Measurements from ENCODE around the gene AGAP1. TPM values are rescaled to one million over a fixed set of nuclear protein-coding genes. Genes with fewer than 3 reads are reported as not detected.

Gene AGAP1
- total RNA-seq, 1 experiment from 2014 or later: 56.4 TPM

- H3K36me3 Mint-ChIP-seq (ENCODE audit: insufficient read depth, unreplicated experiment): no peaks in the 10 kb centered on the region
- no TSS peak for BruUV-seq (replicated peaks)
- H3K9me3 Mint-ChIP-seq (ENCODE audit: low read depth, unreplicated experiment): no peaks in the 10 kb centered on the region
- no peaks in the 10 kb centered on the region for H3K27me3 Mint-ChIP-seq (ENCODE audit: unreplicated experiment)
- peaks cover 20% of the 10 kb centered on the region for H3K4me1 Mint-ChIP-seq (ENCODE audit: low read depth, unreplicated experiment)
- no peak for DNase-seq
- TF ChIP-seq CTCF (IDR thresholded peaks at IDR 0.05; ENCODE audit: unreplicated experiment): no peak
- CTCF ChIA-PET: interaction anchor here (0.6 kb wide), 1 partner anchor 11 kb away, joined by 3 read pairs; no protein-coding TSS in a partner anchor
- intact Hi-C loops (cut with micrococcal nuclease; ENCODE audit: unreplicated experiment): no loop called here
- H3K27ac Mint-ChIP-seq (ENCODE audit: unreplicated experiment): peak overlapping the region; percentile 28
- no peak overlapping the region for H3K4me3 Mint-ChIP-seq (ENCODE audit: low read depth, unreplicated experiment)
These were observed 166.7 kb downstream of the AGAP1 start for GRCh38 chr2:235660484-235661082.

GRCh38 chr2:235661167-235661937, 167.5 kb downstream of the AGAP1 start:
- peak overlapping the region; percentile 19 for H3K27ac Mint-ChIP-seq (ENCODE audit: unreplicated experiment)
- CTCF ChIA-PET: interaction anchor here (0.6 kb wide), 1 partner anchor 10 kb away, joined by 3 read pairs; no protein-coding TSS in a partner anchor
- peaks cover 20% of the 10 kb centered on the region for H3K4me1 Mint-ChIP-seq (ENCODE audit: low read depth, unreplicated experiment)
- no peaks in the 10 kb centered on the region for H3K36me3 Mint-ChIP-seq (ENCODE audit: insufficient read depth, unreplicated experiment)
- no TSS peak for BruUV-seq (replicated peaks)
- intact Hi-C loops (cut with micrococcal nuclease; ENCODE audit: unreplicated experiment): no loop called here
- no peaks in the 10 kb centered on the region for H3K27me3 Mint-ChIP-seq (ENCODE audit: unreplicated experiment)
- no peak for TF ChIP-seq CTCF (IDR thresholded peaks at IDR 0.05; ENCODE audit: unreplicated experiment)
- no peaks in the 10 kb centered on the region for H3K9me3 Mint-ChIP-seq (ENCODE audit: low read depth, unreplicated experiment)
- DNase-seq: no peak
- H3K4me3 Mint-ChIP-seq (ENCODE audit: low read depth, unreplicated experiment): no peak overlapping the region

GRCh38 chr2:235661952-235662351, 168.1 kb downstream of the AGAP1 start:
- Mint-ChIP-seq H3K36me3 (ENCODE audit: insufficient read depth, unreplicated experiment) (no peaks in the 10 kb centered on the region), H3K27ac (ENCODE audit: unreplicated experiment) (peak overlapping the region; percentile 19), H3K9me3 (ENCODE audit: low read depth, unreplicated experiment) (no peaks in the 10 kb centered on the region), H3K4me1 (ENCODE audit: low read depth, unreplicated experiment) (peaks cover 22% of the 10 kb centered on the region), H3K27me3 (ENCODE audit: unreplicated experiment) (no peaks in the 10 kb centered on the region), H3K4me3 (ENCODE audit: low read depth, unreplicated experiment) (no peak overlapping the region)
- CTCF ChIA-PET: no interaction called here
- intact Hi-C loops (cut with micrococcal nuclease; ENCODE audit: unreplicated experiment): no loop called here
- no peak for DNase-seq
- TF ChIP-seq CTCF (IDR thresholded peaks at IDR 0.05; ENCODE audit: unreplicated experiment): no peak
- BruUV-seq (replicated peaks): no TSS peak

GRCh38 chr2:235663875-235664274, 170.0 kb downstream of the AGAP1 start:
- BruUV-seq (replicated peaks): no TSS peak
- Mint-ChIP-seq H3K27me3 (ENCODE audit: unreplicated experiment) (no peaks in the 10 kb centered on the region), H3K4me3 (ENCODE audit: low read depth, unreplicated experiment) (no peak overlapping the region), H3K9me3 (ENCODE audit: low read depth, unreplicated experiment) (no peaks in the 10 kb centered on the region), H3K4me1 (ENCODE audit: low read depth, unreplicated experiment) (peaks cover 22% of the 10 kb centered on the region), H3K36me3 (ENCODE audit: insufficient read depth, unreplicated experiment) (peaks cover 1% of the 10 kb centered on the region), H3K27ac (ENCODE audit: unreplicated experiment) (no peak overlapping the region)
- no peak for DNase-seq
- CTCF ChIA-PET: interaction anchor here (0.6 to 1.5 kb wide), 3 partner anchors 70 to 1638 kb away, joined by 3 to 5 read pairs (median 4); no protein-coding TSS in a partner anchor
- TF ChIP-seq CTCF (IDR thresholded peaks at IDR 0.05; ENCODE audit: unreplicated experiment): no peak
- intact Hi-C loops (cut with micrococcal nuclease; ENCODE audit: unreplicated experiment): no loop called here

Data from Calu3 (cell line).